Vagina (tissue), 2 donors: ENCODE results near the gene RPL7L1.

Experiments
- POLR2A ChIP-seq, 2 donors: fragments of 450-650 bp; IDR thresholded peaks; one replicate each; pipeline ENCODE4 v1.6.1; 2017; ENCODE audit warnings: antibody characterized with exemption in 2 of 2, mild to moderate bottlenecking in 2 of 2, moderate library complexity in 2 of 2
- TF ChIP-seq, protein P1 (sequence below), 3 experiments: fragments of 450-650 bp in 2 of 3; fragments of 200-600 bp in 1 of 3; sonication (generic) in 1 of 3; IDR thresholded peaks; one replicate each; pipeline ENCODE4 v1.5.1; 2017 to 2019; ENCODE audit warnings: antibody characterized with exemption in 3 of 3, mild to moderate bottlenecking in 2 of 3, moderate library complexity in 2 of 3

GRCh38 chr6:42885702-42886101 is 6.3 kb downstream of the RPL7L1 start:
- TF ChIP-seq, protein P1, sequence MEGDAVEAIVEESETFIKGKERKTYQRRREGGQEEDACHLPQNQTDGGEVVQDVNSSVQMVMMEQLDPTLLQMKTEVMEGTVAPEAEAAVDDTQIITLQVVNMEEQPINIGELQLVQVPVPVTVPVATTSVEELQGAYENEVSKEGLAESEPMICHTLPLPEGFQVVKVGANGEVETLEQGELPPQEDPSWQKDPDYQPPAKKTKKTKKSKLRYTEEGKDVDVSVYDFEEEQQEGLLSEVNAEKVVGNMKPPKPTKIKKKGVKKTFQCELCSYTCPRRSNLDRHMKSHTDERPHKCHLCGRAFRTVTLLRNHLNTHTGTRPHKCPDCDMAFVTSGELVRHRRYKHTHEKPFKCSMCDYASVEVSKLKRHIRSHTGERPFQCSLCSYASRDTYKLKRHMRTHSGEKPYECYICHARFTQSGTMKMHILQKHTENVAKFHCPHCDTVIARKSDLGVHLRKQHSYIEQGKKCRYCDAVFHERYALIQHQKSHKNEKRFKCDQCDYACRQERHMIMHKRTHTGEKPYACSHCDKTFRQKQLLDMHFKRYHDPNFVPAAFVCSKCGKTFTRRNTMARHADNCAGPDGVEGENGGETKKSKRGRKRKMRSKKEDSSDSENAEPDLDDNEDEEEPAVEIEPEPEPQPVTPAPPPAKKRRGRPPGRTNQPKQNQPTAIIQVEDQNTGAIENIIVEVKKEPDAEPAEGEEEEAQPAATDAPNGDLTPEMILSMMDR (IDR thresholded peaks at IDR 0.05), result no peak
- TF ChIP-seq POLR2A (IDR thresholded peaks at IDR 0.05), result no peak
